ENCODE measurements around the gene SLC13A2.

DNA sequence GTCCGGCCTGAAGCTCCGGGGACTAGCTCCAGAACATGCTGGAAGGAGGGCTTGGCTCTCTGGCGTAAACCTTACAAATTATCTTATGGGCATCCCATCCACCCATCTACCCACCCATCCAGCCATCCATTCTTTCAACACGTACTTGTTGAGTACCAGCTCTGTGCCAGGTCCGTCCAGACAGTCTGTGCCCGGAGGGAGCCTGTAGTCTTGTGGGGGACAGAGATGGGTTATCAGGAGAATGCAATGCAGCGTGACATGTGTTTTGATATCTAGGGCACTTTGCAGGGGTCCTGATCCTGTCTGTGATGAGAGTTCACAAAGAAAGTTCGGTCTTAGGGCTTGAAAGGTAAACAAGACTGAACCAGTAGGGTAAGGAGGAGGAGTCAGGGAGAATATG, 4.1 kb upstream of the SLC13A2 start:
- TF ChIP-seq POLR2A (IDR thresholded peaks at IDR 0.05) = no peak
- TF ChIP-seq, protein P1, sequence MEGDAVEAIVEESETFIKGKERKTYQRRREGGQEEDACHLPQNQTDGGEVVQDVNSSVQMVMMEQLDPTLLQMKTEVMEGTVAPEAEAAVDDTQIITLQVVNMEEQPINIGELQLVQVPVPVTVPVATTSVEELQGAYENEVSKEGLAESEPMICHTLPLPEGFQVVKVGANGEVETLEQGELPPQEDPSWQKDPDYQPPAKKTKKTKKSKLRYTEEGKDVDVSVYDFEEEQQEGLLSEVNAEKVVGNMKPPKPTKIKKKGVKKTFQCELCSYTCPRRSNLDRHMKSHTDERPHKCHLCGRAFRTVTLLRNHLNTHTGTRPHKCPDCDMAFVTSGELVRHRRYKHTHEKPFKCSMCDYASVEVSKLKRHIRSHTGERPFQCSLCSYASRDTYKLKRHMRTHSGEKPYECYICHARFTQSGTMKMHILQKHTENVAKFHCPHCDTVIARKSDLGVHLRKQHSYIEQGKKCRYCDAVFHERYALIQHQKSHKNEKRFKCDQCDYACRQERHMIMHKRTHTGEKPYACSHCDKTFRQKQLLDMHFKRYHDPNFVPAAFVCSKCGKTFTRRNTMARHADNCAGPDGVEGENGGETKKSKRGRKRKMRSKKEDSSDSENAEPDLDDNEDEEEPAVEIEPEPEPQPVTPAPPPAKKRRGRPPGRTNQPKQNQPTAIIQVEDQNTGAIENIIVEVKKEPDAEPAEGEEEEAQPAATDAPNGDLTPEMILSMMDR (IDR thresholded peaks at IDR 0.05) = no peak
